OCI-LY3 (cell line): ENCODE results near the gene CPM.
"Not testable (repeated sequence)": the region's sequence is repeated elsewhere in the genome, so short reads cannot be mapped to it uniquely, and the experiment has no call there.

ENCODE experiments used
- H2AFZ ChIP-seq: fragments of 200-600, 300-600 bp; shearing (Covaris generic); 2 replicates; pipeline ENCODE4 v1.6.0; 2014; ENCODE audit warnings: antibody characterized with exemption, low read depth, low read length
- H3K27ac ChIP-seq: fragments of 200-600, 300-600 bp; sonication (generic); 2 replicates; pipeline ENCODE4 v1.5.1; 2014; ENCODE audit warnings: mild to moderate bottlenecking, low read length, moderate library complexity, mixed read lengths
- H3K27me3 ChIP-seq: fragments of 200-600, 300-600 bp; sonication (generic); 2 replicates; pipeline ENCODE4 v1.6.1; 2014; ENCODE audit warnings: low read depth, low read length, mixed read lengths
- H3K36me3 ChIP-seq: fragments of 200-600, 300-600 bp; sonication (generic); replicated peaks from 2 replicates; pipeline ENCODE3; 2014; ENCODE audit warnings: low read depth, low read length, mixed read lengths
- H3K4me1 ChIP-seq: fragments of 300-600, 200-600 bp; sonication (generic); 2 replicates; pipeline ENCODE4 v1.6.1; 2014; ENCODE audit warnings: low read length, mixed read lengths
- H3K4me2 ChIP-seq: fragments of 200-600, 300-600 bp; sonication (generic); 2 replicates; pipeline ENCODE4 v1.6.1; 2014; ENCODE audit warnings: low read length, mixed read lengths
- H3K4me3 ChIP-seq: fragments of 300-600, 200-600 bp; sonication (generic); 2 replicates; pipeline ENCODE4 v1.5.1; 2014; ENCODE audit warnings: antibody characterized with exemption, mild to moderate bottlenecking, low read length, moderate library complexity
- H3K79me2 ChIP-seq: fragments of 300-600, 200-600 bp; shearing (Covaris generic); 2 replicates; pipeline ENCODE4 v1.6.1; 2014; ENCODE audit warnings: mild to moderate bottlenecking, low read length, mixed read lengths
- H3K9ac ChIP-seq: fragments of 300-600, 200-600 bp; shearing (Covaris generic); 2 replicates; pipeline ENCODE4 v1.6.0; 2014; ENCODE audit warnings: mild to moderate bottlenecking, low read length, moderate library complexity
- H3K9me3 ChIP-seq: fragments of 200-600, 300-600 bp; shearing (Covaris generic); 2 replicates; pipeline ENCODE4 v1.6.1; 2014; ENCODE audit warnings: low read length, mixed read lengths; ENCODE audit not compliant: insufficient read depth
- H4K20me1 ChIP-seq: fragments of 200-600, 300-600 bp; sonication (generic); 2 replicates; pipeline ENCODE4 v1.6.1; 2016; ENCODE audit warnings: low read length, mixed read lengths; ENCODE audit not compliant: insufficient read depth
- CTCF ChIP-seq: fragments of 200-600, 300-600 bp; sonication (generic); IDR thresholded peaks from 2 replicates; pipeline ENCODE4 v1.5.1; 2014; ENCODE audit warnings: antibody characterized with exemption, low read length, low read depth
- EZH2phosphoT487 ChIP-seq: fragments of 200-600 bp; shearing (Covaris generic); IDR thresholded peaks from 2 replicates; pipeline ENCODE4 v1.6.1; 2018; ENCODE audit warnings: antibody characterized with exemption, mixed run types, low read depth

Gene CPM

DNA sequence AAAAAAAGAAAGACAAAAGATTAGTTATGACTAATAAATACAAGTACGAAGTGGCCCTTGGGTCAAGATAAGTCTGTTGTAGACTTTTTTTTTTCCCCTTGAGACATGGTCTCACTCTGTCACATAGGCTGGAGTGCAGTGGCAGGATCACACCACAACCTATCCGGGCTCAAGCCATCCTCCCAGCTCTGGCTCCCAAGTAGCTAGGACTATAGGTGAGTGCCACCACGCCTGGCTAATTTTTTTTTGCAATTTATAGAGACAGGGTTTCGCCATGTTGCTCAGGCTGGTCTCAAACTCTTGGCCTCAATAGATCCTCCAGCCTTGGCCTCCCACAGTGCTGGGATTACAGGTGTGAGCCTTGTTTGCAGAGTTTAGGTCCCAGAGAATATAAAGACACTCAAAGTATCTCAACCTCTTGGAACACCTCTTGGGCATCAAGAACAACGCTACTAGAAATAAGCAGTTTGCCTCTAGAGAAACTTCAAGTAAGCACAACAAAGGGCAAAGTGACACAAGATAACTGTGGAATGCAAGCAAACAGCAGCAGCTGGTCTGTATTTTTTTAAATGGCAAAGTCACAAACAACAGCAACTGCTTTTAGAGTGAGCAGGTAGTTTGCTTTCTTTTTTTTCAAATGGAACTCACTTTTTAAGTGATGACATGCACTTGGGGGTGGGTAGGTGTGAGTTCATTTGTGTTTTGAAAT, 128.9 kb downstream of the CPM start:
- Histone ChIP-seq H3K4me1 (no peaks in the 10 kb centered on the region), H3K27ac (no peak overlapping the region), H3K9ac (no peak overlapping the region), H3K36me3 (peaks cover 3% of the 10 kb centered on the region), H2AFZ (no peak overlapping the region), H3K27me3 (no peaks in the 10 kb centered on the region), H3K4me2 (no peak overlapping the region), H3K4me3 (no peak overlapping the region), H3K79me2 (peaks cover 11% of the 10 kb centered on the region), H3K9me3 (no peaks in the 10 kb centered on the region), H4K20me1 (no peaks in the 10 kb centered on the region)
- TF ChIP-seq EZH2phosphoT487 (no peak), CTCF (no peak)

GRCh38 chr12:68802911-68803651, 129.9 kb downstream of the CPM start:
- H3K4me3 ChIP-seq, H2AFZ ChIP-seq, H3K4me1 ChIP-seq, H4K20me1 ChIP-seq, H3K79me2 ChIP-seq, H3K4me2 ChIP-seq, H3K9ac ChIP-seq, H3K27ac ChIP-seq, H3K36me3 ChIP-seq, H3K9me3 ChIP-seq, H3K27me3 ChIP-seq: not testable (repeated sequence)

DNA sequence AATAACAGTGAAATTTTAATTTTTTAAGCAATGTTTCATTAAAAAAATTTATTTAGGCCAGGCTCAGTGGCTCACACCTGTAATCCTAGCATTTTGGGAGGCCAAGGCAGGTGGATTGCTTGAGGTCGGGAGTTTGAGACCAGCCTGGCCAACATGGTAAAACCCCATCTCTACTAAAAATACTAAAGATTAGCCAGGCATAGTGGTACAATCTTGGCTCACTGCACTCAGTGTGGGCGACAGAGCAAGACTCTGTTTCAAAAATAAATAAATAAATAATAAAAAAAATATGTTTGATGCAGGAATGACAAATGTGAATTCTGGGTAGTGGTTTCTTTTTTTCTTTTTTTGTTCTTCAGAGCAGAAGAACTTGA, 130.6 kb downstream of the CPM start:
- H3K27me3 ChIP-seq, H3K9ac ChIP-seq, H3K4me1 ChIP-seq, H3K79me2 ChIP-seq, H3K9me3 ChIP-seq, H4K20me1 ChIP-seq, H3K36me3 ChIP-seq, H3K27ac ChIP-seq, H3K4me3 ChIP-seq, H2AFZ ChIP-seq, H3K4me2 ChIP-seq: not testable (repeated sequence)
